C1 segment of cervical spinal cord (tissue), 14 donors: Measurements from ENCODE around the gene CCDC85A.

Experiments used
- DNase-seq, 14 donors: peaks; one replicate each; lab custom pipeline; 2025; lab: John Stamatoyannopoulos, UW

The CCDC85A gene

DNA sequence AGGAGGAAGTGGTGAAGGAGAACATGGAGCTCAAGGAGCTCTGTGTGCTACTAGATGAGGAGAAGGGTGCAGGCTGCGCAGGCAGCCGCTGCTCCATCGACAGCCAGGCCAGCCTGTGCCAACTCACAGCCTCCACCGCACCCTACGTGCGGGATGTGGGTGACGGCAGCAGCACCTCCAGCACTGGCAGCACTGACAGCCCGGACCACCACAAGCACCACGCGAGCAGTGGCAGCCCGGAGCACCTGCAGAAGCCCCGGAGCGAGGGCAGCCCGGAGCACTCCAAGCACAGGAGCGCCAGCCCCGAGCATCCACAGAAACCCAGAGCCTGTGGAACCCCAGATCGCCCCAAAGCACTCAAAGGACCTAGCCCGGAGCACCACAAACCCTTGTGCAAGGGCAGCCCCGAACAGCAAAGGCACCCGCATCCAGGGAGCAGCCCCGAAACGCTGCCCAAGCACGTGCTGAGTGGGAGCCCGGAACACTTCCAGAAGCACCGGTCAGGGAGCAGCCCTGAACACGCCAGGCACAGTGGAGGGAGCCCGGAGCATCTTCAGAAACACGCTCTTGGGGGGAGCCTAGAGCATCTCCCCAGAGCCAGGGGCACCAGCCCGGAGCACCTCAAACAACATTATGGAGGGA, 9.0 kb downstream of the CCDC85A start:
- DNase-seq: no peak

DNA sequence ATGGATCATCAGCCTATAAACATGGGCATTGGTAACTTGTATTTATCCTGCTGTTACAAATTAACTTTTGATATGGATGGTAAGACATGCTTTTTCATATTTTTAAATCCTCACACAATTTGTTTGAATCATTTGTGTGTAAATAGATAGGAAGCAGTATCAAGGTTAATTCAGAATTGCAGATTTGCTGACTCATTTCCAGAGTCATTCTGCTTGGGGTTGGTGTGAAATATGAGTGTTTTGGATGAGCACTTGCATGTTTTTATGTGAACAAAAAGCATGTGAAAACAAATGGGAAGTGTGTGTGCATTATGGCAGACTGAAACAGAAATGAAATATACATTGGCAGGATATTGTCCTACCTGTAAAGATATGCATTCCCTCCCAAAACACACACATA, 11.8 kb downstream of the CCDC85A start:
- no peak for DNase-seq

DNA sequence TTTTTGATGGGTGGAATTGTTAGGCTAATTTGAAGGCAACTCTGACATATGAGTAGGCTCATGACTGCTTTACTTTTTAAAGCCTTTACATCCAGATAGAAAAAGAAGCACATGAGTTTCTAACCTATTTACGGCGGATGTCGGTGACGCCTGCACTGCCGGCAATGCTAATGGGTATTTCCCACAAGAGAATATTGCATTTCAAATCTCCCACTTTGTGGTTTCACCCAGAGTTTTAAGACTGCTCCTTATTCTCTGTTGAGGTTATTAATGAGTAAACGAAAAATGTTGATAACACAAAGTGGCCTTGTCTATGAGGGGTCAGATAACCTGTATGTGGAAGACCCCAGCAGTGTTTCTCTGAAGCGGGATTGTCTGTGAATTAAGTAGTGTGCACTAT, 14.0 kb downstream of the CCDC85A start:
- DNase-seq: no peak

DNA sequence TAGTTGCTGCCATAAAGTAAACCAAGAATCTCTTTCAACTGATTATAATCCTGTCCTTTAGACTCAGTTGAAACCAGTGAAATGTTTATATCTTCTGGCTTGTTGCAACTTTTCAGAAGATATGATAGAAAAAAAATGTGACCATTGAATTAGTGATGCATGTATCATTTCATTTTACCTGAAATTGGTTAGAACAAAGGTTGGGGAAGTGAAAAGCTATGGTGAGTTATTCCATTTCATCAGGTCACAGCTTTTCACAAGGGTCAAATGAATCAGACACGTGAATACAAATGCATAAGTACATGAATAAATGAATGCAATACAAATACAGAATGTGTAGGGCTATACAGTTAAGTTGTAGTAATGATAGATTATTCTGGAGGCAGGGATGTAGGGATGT, 15.1 kb downstream of the CCDC85A start:
- DNase-seq: no peak

DNA sequence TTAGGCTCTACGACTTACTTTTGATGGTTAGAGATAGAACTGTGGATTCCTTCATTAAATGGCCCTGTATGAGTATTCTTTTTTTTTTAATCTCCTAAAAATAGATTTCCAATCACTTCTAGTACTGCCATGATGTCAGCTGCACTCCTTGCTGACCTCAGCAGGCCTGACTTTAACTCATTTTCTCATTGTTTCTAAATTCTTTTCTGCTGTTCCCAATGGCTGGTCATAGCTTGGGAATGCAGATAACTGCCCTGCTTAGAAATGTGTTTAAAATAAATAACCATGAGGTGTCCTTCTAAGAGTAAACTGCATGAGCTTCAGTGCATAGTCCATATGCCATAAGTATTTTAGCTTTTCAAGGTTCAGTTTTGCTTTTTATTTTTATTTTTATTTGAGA, 15.7 kb downstream of the CCDC85A start:
- DNase-seq: no peak

DNA sequence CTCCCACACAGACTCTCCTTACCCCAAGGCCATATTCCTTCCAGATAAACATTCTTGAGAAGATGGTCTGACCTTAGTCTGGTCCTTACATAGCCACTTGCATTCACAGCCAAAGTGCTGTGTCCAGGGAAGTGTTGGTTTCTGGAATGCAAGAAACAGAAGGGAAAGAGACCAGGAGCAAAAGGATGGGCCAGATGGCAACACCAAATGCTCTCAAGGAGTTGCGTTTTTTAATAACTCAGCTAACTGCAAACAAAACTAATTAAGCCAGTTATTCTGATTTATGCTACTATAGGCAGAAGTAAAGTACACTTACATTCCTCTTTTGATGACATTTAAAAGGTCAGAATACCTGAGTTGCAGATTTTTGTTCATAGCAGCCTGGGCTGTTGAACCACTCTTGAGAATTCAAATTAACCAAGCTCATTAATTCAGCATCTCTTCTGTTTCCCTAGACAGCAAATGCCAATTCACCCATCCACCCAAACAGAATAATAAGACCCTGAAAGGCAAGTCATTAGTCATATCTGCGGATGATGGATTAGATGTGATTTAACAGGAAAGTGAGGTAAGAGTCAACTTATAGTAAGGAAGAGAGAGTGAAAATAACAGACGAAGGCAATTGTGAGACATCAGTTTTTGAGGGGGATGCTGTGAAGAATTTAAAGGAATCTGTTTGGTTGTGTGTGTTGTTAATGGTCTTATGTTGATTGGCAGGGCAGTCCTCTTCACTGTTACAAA, 18.8 kb downstream of the CCDC85A start:
- DNase-seq: no peak

DNA sequence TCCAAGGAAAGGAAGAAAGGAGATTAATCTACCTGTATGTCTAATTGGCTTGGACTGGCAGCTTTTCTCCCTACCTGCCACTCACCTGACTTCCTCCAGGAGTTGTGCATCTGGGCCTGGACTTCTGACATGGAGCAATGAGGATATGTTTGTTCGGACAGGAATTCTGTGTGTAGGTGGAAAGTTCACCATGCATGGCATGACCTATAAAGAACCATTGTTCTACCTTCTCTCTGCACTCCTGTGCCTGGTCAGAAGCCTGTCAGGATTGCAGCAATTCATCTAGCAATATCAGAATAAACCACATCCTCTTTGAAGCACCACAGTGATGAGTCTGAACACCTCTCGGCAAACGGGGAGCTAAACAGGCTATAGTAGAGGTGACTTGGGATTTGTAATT, 20.8 kb downstream of the CCDC85A start:
- no peak for DNase-seq

DNA sequence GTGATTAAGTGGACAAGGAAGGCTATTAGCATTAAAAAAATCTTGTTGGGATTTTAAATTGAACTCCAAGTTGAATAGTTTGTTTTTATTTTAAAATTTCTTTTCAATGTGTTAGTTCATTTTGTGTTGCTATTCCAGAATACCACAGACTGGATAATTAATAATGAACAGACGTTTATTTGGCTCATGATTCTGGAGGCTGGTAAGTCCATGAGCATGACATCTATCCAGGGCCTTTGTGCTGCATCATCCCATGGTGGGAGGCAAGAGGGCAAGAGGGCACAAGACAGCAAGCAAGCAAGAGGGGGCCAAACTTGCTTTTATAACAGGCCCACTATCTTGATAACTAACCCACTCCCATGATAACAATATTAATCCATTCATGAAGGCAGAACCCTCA, 22.5 kb downstream of the CCDC85A start:
- DNase-seq: no peak

DNA sequence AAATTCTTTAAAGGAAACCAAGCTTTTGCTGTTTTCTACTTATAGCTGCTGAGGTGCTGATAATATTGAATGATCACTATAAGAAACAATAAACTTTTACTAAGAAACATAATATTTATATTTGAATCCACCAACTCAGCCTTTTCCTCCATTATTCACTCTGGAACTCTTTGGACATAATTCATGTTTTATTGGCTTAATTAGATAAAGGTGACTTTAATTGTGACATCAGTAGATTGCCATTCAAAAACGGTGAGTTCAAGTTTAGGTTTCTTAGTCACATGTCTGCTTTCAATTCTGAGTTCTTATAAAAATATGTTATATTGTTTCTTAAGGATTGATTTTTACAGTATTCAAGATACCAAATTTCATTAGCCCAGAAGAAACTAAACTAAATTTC, 24.0 kb downstream of the CCDC85A start:
- DNase-seq: no peak

DNA sequence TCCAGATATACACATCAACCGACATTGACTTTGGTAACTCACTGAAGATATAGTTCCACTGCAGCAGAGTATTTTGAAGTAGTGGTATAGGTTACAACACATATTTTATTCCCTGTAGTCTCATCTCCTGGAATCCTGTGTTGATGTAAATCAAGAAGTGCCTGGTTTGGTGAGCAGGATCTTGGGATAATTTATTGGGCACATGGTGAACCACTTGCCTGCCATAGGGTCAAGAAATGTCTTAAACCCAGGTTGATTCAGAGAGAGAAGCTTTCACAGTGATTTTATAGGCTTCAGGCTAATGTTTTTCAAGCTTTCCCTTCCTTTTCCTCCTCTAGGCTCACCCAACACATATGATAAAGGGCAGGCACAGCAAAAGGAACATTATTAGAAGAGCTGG, 24.6 kb downstream of the CCDC85A start:
- DNase-seq: no peak

DNA sequence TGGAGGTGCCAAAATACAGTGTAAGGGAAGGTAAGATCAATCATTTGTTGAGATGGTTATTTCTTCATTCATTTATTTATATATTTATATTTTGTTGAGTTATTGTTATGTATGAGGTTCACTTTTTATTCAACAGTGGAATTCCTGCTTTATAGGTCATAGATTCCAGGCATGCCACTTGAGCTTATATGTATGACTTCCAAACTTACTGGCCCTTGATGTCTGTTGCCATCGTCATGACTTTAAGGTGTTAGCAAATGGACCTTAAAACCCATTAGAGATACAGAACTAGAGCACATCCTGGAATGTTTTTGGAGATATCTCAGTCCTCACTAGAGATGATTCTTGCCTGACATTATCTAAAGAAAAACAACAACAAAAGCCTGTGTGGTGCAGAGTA, 25.9 kb downstream of the CCDC85A start:
- no peak for DNase-seq

DNA sequence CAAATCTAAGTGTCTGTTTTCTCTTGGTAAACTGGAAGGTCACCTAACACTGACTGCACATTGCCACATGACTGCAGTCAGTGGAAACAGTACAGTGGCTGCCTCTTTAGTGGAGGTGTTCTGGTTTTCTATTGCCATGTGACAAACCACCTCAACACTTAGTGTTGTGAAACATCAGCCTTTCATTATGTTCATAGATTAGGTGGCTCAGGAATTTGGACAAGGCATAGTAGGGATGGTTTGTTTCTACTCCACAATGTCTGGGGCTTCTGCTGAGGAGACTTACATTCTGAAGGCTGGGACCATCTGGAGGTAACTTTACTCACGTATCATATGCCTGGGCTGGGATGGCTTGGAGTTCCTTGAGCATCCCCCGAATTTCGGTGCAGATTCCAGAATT, 26.5 kb downstream of the CCDC85A start:
- no peak for DNase-seq

DNA sequence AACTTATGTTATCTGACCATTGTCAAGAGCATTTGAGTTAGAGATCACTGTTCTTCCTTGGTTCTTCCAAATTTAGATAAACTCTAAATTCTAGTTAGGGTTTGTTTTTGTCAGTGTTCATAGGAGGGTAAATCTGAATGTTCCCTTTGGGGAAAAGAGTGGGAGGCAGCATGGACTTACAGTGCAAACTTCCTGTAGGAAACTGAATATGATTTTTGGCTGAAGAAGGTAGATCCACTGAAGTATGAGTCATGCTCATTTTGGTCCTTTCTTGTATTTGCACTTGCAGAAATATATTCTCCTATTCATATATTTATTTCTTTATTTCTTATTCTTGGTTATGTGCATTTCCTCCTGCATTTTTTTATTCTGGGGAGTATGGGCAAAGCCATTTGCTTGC, 27.3 kb downstream of the CCDC85A start:
- no peak for DNase-seq

DNA sequence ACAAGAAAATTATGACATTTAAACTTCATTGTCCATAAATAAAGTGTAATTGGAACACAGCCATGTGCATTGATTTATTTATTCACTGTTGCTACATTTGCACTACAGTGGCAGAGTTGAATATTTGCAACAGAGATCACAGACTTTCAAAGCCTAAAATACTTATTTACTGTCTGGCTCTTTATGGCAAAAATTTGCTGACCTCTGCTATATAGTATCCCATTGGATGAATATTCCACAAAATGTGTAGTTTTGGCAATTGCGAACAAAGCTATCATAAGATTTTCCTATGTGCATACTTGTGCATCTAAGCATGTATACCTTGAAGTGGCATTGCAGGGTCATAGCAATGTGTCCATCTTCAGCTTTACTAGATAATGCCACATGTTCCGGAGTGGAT, 32.1 kb downstream of the CCDC85A start:
- DNase-seq: no peak

DNA sequence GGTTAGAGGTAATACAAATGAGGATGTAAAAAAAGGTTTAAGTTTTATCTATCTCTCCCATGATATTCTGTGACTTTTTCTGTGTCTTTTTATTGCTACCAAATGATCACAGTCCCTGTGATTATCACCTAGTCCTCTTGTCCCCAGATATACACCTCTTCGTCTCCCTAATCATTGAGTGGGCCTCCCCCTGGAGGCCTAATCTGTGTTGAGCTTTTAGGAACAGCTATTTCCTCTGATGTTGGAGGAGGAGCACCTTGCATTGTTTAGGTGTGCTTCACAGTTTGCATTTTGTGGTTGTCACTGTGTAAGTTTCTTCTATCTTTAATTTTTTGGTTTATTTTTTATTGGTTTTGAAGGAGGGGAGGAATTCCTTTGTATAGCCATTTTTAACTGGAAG, 33.3 kb downstream of the CCDC85A start:
- DNase-seq: no peak

DNA sequence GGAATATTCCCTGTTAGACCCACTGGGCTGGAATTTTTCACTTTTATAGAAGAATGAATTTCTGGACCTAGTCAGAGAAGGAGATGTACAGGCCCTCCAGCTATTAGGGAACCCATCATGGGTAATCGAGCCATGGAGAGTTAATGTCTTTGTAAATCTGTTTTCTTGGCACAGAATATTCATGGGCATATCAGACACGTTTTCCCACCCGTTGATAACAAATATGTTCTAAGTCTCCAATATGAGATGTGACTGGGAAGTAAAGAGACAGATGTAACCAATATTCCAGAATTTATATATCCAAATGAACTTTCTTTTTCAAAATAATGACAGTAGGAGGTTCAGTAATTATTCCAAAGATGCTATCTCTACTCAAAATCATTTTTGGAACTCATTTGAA, 38.7 kb downstream of the CCDC85A start:
- DNase-seq: peak in 1 of 14 donors; percentile 61

DNA sequence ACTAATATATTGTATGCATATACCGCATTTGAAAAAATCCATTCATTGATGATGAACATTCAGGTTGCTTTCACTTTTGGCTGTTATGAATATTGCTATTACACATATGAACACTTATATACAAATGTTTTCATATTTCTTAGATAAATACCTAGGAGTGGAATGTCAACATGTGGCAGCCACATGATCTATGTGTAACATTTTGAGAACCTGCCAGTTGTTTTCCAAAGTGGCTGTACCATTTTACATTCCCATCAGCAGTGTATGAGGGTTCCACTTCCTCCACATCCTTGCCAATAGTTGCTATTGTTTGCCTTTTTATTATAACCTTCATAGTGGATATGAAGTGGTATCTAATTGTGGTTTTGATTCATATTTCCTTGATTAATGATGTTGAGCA, 40.5 kb downstream of the CCDC85A start:
- DNase-seq: no peak

DNA sequence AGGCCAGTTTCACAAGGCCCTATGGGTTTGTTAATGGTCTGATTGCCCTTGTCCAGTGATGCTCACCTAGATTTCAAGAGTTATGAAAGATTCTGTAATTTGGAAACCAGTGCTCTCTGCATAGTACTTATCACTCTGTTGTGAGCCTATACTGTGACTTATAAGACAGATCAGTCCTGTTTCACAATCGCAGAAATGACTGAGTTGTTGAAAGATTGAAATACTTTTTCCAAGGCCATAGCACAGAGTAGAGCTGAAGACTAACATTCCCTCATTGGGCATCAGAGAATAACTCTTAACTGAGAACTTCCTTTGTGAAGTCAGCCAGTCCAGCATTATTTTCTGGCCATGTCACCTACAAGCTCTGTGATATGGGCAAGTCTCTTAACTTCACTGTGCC, 44.0 kb downstream of the CCDC85A start:
- no peak for DNase-seq

DNA sequence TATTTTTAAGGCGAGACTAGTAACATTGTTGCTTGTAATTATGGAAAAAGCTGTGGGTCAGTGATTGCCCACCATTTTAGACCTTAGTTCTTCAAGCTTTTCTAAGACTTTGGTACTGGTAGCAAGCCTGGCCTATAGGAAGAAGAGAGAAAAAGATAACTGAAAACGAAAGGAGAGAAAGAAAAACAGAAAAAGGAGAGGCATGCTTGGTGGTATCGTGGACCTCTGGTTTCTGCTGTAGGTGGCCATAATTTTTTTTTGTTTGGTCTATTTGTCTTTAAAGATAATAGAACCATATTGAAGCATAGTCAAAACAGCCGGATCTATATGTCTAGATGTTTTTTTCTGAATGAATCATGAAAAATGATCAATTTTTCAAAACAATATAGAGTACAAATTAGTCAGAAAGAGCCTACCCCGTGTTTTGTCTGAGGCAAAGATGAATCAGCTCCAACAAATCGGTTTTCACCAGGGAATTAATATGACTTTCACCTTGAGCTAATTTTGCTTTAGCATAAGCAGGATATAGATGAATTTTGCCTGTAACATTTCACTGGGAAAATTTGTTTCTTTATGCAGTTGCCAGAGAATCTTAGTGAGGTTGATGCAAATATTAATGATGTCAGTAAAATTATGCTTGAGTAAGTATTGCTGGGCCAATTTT, 45.7 kb downstream of the CCDC85A start:
- DNase-seq: no peak

DNA sequence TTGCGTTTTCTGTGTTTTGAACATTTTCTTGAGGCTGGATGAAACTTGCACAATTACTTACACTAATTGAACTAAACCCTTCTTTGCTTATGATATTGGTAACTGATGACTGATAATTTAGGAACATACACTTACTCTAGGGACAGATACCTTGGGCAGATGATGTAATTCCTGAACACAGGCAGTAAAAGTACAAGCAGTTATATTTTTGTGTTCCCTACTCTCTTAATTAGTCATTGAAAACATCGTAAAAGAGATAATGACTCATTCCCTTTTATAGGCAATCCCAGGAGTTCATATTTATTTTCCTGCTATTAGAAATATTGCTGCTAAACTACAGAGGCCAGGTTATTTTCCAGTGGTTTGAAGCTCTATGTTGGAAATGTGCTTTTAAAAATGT, 46.4 kb downstream of the CCDC85A start:
- no peak for DNase-seq

DNA sequence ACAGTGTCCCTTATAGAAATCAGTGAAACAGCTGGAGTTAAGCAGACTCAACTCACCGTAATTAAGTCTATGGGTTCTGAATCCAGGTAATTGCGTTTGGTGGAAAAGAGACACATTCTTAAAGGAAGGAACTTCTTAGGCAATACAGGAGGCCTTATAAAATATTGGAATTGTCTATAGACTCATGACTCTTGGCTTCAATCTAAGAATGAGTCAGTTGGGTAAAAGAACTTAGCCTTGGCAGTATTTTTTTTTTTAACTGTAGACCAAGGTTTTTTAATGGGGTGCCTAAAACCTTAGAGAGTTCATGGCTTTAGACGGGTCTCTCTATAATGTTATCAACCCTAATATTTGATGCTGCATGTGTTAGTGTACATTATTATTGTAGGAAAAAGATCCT, 47.6 kb downstream of the CCDC85A start:
- no peak for DNase-seq

DNA sequence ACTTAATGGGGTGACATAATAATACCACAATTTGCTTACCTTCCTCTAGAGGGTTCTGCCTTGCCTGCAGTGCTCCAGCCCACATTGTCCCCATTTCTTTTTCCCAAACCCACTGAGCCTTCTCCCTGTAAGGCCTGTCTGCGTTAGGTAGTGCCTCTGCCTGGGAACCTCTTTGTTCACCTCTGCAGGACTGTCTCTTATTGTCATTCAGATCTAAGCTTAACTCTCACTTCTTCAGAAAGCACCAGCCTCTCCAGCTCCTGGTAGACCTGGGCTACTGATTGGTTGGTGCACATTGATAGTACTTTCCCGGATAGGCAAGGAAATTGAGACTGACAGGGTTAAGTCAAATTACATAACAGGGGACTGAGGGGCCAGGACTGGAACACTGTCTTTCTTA, 49.1 kb downstream of the CCDC85A start:
- no peak for DNase-seq

DNA sequence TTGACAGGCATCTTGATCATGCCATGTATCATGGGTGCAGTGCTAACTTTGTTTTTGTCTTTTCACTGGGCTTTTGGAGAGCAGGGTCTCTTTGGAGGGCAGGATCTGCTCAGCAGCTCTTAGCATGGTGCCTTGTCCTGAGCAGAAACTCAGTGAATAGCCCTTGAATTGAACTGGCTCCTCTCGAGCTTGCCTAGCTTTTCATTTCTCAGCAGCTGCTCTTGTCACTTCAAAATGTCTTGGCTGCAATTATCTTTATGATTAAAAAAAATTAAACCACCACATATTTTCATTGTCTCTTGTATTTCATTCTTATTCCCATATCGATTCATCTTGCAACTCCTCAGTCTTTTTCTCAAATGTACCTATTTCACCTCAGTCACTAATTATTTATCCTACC, 50.5 kb downstream of the CCDC85A start:
- DNase-seq: no peak
